ELF-1 (cell line): ENCODE measurements around the gene C1orf232.

Source experiments
- DNase-seq: peaks from one replicate; pipeline ENCODE4 v3.0.0-alpha.2; 2016; ENCODE audit warnings: low read depth, low spot score

Gene C1orf232

DNA sequence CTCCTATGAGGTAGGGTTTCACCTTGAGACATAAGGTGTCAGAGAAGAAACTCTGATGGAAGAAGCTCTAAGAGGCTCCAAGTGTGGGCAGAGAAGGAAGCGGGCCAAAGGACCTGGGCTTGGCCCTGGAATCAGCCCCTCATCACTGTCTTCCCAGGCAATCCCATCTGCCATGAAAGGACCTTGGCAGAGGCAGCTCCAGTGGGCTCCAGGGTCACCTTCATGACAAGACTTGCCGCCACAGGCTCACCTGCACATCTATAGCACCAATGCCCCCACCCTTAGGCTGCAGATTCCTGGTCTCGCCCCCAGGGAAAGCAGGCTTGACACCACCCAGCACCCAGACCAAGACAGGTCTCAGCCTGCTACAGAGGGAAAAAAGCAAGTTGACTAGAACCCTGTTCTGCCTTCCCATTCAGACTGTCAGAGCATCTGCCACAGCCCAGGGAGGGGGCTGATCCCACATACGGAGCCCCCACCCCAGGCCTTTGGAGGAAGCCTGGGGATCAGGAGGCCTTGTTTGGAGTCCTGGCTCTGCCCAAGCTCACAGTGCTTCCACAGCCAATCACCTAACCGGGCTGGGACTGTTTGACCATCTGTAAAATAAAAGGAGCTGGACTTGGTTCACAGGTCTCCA, 10.4 kb downstream of the C1orf232 start:
- no peak for DNase-seq

DNA sequence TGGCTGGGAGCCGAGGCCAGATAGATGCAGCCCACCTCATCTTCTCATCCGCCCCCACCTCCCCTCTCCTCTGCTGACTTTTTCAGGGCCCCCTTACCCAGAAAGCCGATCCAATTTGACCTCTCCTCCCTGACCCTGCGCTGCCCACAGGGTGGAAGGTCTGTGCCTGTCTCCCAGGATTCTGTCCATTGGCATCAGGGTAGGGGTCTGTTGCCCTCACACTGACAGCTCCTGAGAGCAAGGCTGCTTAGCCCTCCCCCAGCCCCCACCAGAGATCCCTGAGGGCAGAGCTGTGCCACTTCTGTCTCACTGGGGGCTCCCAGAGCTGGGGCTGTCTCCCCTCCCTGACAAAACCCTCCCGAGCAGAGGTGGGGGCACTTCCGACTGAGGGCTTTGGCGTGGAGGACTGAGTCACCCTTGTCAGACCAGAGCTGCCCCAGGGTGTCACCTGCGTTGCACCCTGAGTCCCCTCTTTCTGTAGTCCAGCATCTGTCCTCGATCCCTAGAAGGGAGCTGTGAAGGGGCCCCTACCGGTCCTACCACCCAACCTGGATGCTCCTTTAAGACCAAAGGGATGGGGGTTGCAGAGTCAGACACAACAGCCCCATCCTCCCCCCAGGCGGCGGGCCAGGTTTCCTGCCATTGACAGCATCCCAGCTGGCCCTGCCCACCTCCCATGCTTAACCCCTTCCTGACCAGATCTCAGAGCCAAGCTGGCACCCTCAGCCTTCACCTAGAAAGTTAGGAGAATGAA, 12.3 kb downstream of the C1orf232 start:
- peak; percentile 83 for DNase-seq

GRCh38 chr1:26155370-26156284, 13.1 kb downstream of the C1orf232 start:
- no peak for DNase-seq

- DNase-seq, result peak; percentile 67
Observed at GRCh38 chr1:26154750-26155149, 14.0 kb downstream of the C1orf232 start.

- no peak for DNase-seq
Observed at GRCh38 chr1:26153966-26154532, 14.7 kb downstream of the C1orf232 start.

DNA sequence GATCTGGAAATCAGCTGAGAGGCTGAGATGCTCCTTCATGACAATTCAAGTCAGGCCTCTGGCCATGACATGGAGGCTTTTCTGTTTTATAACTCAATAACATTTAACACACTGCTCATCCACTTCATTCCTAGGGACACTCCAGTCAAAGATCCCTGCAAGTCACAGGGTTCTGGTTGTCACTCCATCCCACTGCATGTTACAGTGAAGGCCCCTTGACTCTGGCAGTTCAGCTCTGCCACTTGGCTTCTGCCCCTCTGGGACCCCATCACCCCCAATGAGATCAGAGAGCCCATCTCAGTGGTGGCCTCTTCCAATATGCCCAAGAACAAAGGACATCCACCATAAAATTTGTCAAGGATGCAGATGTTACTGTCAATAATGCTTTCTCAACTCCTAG, 19.9 kb downstream of the C1orf232 start:
- no peak for DNase-seq

DNA sequence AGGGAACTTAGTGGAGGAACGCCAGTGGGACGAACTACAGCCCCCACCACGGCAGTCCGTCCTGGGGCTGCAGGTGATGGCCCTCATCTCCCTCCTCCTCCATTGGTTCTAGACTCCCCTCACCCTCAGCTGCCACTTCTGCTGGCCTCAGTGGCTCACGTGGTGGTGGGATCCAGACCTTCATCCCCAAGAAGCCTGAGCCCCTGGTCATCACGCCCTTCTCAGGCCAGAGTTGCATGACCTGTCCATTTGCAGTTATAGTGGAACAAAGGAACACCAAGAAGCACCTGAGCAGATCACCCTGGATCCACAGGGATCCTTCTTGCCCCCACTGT, 22.8 kb downstream of the C1orf232 start:
- no peak for DNase-seq

- DNase-seq, result peak; percentile 88
Observed at GRCh38 chr1:26145041-26145959, 23.5 kb downstream of the C1orf232 start.

- no peak for DNase-seq
Observed at GRCh38 chr1:26142159-26142558, 26.6 kb downstream of the C1orf232 start.

- DNase-seq, result no peak
Observed at GRCh38 chr1:26138974-26139558, 29.7 kb downstream of the C1orf232 start.

DNA sequence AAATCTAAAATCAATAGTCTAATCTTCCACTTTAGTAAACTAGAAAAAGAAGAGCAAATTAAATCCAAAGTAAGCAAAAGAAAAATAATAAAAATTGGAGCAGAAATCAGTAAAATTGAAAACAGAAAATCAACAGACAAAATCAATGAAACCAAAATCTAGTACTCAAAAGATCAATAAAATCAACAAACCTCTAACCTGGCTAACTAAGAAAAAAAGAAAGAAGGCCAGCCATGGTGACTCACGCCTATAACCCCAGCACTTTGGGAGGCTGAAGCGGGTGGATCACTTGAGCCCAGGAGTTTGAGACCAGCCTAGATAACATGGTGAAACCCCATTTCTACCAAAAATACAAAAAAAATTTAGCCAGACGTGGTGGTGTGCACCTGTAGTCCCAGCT, 34.3 kb downstream of the C1orf232 start:
- no peak for DNase-seq

- DNase-seq, result no peak
Observed at GRCh38 chr1:26132834-26133167, 36.0 kb downstream of the C1orf232 start.

DNA sequence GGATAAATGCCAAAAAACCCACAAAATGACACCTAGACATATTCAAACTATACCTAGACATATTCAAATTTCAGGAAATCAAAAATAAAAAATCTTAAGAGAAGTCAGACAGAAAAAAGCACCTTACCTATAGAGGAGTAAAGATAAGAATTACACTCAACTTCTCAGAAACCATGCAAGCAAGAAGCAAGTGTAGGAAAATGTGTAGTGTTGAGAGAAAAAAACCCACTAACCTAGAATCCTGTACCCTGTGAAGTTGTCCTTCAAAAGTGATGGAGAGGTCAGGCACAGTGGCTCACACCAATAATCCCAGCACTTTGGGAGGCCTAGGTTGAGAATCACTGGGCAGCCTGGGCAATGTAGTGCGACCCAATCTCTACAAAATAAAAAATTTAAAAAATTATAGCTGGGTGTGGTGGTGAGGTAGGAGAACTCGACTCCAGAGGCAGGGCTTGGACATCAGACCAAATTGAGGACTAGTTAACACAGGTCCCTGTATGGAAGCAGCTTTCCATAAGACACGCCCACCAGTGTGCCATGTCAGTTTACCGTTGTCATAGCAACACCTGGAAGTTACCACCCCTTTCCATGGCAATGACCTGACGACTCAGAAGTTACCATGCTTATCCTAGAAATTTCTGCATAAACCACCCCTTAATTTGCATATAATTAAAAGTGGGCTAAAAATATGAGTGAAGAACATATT, 36.5 kb downstream of the C1orf232 start:
- DNase-seq, result no peak

DNA sequence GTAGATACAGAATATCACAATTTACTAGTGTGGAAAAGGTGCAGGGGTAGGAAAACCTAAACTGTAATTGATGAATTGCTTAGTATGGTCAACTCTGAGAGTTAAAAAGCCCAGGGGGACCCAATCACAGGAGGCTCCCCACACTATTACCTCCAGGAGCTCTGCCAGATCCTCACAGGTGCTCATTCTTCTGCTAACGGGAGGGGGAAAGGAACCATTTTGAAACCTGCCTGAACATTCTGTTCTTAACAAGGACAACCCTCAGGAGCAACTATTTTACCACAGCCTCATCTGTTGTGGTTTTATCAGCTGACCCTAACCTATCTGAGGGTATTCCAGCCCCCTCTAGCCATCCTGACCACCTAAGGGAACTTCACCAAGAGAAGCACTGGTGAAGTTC, 38.1 kb downstream of the C1orf232 start:
- DNase-seq, result no peak

DNA sequence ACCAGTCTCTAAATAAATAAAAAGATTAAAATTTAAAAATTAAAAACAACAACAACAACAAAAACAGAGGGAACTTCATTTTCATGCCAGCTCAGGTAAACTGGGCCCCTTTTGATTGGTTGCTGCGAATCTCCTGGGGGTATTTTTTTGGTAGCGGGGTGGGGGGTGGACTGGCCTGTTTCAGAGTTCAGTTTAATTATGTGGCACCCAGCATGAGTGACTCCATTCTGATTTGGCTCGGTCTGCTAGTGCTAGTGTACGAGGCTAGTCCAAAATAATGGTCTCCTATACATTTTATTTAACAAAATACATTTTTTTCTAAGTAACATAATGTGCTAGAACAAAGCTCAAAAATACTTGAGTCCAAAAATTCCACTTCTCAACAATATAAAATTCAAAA, 39.0 kb downstream of the C1orf232 start:
- no peak for DNase-seq

- no peak for DNase-seq
Observed at GRCh38 chr1:26127235-26128163, 41.3 kb downstream of the C1orf232 start.

DNA sequence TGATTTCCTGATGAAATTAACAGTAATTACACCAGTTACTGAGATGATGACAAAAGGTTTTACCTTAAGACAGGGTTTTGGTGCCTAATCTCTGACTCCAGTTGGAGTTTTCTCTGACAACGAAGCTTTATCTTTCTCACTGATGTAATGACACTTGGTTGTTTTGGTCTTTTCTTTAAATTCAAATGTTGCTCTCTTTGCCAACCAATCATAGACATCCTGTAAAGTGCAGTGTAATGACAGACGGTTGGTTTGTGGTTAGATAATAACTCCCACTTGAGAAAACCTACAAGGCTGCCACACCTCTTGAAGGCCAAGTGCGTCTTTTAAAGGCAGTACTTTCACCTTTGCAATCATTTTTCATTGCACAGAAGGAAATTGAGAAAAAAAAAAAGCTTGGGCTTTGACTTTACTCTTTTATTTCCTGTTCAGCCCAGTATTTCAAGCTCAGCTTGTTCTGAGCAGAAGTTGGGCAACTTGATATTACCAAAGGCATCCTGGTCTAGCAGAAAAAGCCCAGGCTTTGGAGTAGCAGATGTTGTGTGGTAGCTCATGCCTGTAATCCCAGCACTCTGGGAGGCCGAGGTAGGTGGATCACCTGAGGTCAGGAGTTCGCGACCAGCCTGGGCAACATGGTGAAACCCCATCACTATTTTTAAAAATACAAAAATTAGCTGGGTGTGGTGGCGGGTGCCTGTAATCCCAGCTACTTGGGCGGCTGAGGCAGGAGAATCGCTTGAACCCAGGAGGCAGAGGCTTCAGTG, 42.3 kb downstream of the C1orf232 start:
- DNase-seq, result no peak

DNA sequence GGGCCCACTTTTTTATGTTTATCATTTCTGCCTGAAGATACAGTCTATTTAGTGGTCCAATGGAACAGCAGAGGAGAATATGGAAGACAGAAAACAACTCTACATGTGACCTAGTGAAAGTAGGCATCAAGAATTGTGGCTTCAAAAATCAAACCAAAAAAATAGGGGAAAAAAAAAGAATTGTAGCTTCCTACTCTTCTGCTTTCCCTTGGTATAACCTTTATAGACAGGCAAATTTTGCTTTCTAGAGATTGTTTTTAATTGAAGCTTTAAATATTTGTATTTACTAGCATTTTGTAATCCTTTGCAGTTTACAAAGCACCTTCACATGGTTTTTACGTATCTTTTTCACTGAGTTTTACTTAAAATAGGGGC, 42.8 kb downstream of the C1orf232 start:
- DNase-seq, result no peak
